IPS DF 4.7 (cell line): Measurements from ENCODE around the gene C8G.

Experiments
- DNase-seq: peaks from one replicate; pipeline ENCODE4 v3.0.0-alpha.2; 2013; ENCODE audit warnings: low spot score; ENCODE audit errors: extremely low read depth

The C8G gene

GRCh38 chr9:136941231-136942111, 3.6 kb upstream of the C8G start:
- DNase-seq, result no peak

GRCh38 chr9:136942112-136942880, 2.7 kb upstream of the C8G start:
- no peak for DNase-seq

GRCh38 chr9:136942881-136943230, 2.2 kb upstream of the C8G start:
- DNase-seq, result no peak

- DNase-seq, result no peak
Observed at GRCh38 chr9:136943291-136944211, 1.5 kb upstream of the C8G start.

GRCh38 chr9:136944212-136944518, 878 bp upstream of the C8G start:
- no peak for DNase-seq

GRCh38 chr9:136945333-136946227, 537 bp downstream of the C8G start:
- no peak for DNase-seq

GRCh38 chr9:136946228-136947027, 1.4 kb downstream of the C8G start:
- DNase-seq, result no peak

- no peak for DNase-seq
Observed at GRCh38 chr9:136947028-136947891, 2.2 kb downstream of the C8G start.

GRCh38 chr9:136947955-136948510, 3.0 kb downstream of the C8G start:
- no peak for DNase-seq

- no peak for DNase-seq
Observed at GRCh38 chr9:136949239-136949816, 4.3 kb downstream of the C8G start.

GRCh38 chr9:136949817-136950655, 5.0 kb downstream of the C8G start:
- DNase-seq, result peak; percentile 56

GRCh38 chr9:136950656-136951276, 5.7 kb downstream of the C8G start:
- no peak for DNase-seq

GRCh38 chr9:136951541-136952320, 6.7 kb downstream of the C8G start, which contains the start of gene LCN12:
Gene LCN12, plus strand, starts transcription at chr9:136952273. Its CDS starts 55 bp downstream, at chr9:136952328.
- DNase-seq, result no peak

- DNase-seq, result no peak
Observed at GRCh38 chr9:136952321-136952850, 7.3 kb downstream of the C8G start.

- no peak for DNase-seq
Observed at GRCh38 chr9:136952876-136953770, 8.1 kb downstream of the C8G start.
